Upper lobe of right lung (tissue), 1 donor: Measurements from ENCODE around the gene OLFM2. TPM values are rescaled to one million over a fixed set of nuclear protein-coding genes. Genes with fewer than 3 reads are reported as not detected.

Experiments
- ATAC-seq: fragments of 200-7000 bp; cut with Tn5 transposase; one replicate; pipeline ENCODE4 v1.9.1; 2020; ENCODE audit warnings: mild to moderate bottlenecking, moderate library complexity
- DNase-seq: peaks from one replicate; pipeline ENCODE4 v3.0.0-alpha.2; 2020
- H3K27ac ChIP-seq: fragments of 200-600 bp; one replicate; pipeline ENCODE4 v1.8.0; 2022
- H3K27me3 ChIP-seq: fragments of 200-600 bp; one replicate; pipeline ENCODE4 v1.8.0; 2022; ENCODE audit warnings: mild to moderate bottlenecking
- H3K36me3 ChIP-seq: fragments of 200-600 bp; one replicate; pipeline ENCODE4 v1.8.0; 2022
- H3K4me1 ChIP-seq: fragments of 200-600 bp; one replicate; pipeline ENCODE4 v1.8.0; 2022
- H3K4me3 ChIP-seq: fragments of 200-600 bp; one replicate; pipeline ENCODE4 v1.8.0; 2022; ENCODE audit warnings: mild to moderate bottlenecking
- H3K9me3 ChIP-seq: fragments of 200-600 bp; one replicate; pipeline ENCODE4 v1.8.0; 2022
- intact Hi-C: fragments of 100-400 bp; cut with DNase I; formaldehyde crosslinking; loops from one replicate; pipeline ENCODE4 v1.11.0; 2022
- total RNA-seq: library from RNA; stranded (reverse); fragmentation: NEBNext Ultra II Directional; extraction: Animal tissue kit (Norgen Biotek cat#: 25700); gene quantifications from one replicate; pipeline ENCODE4 v1.2.1, GENCODE V29; 2021
- TF ChIP-seq, protein P1 (sequence below): fragments of 200-600 bp; IDR thresholded peaks from one replicate; pipeline ENCODE4 v1.8.0; 2022; ENCODE audit warnings: antibody characterized with exemption
- donor health status: DM: no; HTN: yes; CAD: no; lungs with severe emphysema.

Gene OLFM2
- total RNA-seq, 1 donor from 2014 or later: 14.6 TPM

DNA sequence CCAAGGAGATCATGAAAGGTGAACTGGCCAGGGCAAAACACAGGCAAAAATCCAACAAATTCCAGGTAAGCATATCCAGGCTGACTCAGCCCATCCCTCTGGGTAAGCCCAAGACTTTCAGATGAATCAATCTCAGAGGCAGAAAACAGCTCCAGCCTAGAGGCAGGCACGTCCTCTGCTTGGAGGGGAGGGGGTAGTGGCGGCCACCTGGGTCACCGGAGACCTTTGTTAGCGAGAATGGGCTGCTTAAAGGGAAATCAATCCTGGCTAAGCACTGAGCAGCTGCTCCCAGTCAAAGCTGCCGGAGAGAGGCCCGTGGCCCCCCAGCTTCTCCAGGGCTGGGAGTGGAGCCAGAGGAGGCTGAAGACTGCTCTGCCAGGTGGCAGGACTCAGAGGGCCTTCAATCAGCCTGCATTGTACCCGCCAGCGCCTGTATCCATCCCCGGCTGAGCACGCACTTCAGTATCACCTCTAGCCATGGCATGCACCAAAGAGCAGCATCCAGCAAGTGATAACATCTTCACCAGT, 53.0 kb downstream of the OLFM2 start:
- ATAC-seq (no peak), DNase-seq (no peak)
- no peak overlapping the region for H3K27ac ChIP-seq
- no peaks in the 10 kb centered on the region for H3K4me1 ChIP-seq
- no peak overlapping the region for H3K4me3 ChIP-seq
- H3K36me3 ChIP-seq: no peaks in the 10 kb centered on the region
- intact Hi-C loops: no loop called here
- H3K9me3 ChIP-seq: no peaks in the 10 kb centered on the region
- TF ChIP-seq, protein P1, sequence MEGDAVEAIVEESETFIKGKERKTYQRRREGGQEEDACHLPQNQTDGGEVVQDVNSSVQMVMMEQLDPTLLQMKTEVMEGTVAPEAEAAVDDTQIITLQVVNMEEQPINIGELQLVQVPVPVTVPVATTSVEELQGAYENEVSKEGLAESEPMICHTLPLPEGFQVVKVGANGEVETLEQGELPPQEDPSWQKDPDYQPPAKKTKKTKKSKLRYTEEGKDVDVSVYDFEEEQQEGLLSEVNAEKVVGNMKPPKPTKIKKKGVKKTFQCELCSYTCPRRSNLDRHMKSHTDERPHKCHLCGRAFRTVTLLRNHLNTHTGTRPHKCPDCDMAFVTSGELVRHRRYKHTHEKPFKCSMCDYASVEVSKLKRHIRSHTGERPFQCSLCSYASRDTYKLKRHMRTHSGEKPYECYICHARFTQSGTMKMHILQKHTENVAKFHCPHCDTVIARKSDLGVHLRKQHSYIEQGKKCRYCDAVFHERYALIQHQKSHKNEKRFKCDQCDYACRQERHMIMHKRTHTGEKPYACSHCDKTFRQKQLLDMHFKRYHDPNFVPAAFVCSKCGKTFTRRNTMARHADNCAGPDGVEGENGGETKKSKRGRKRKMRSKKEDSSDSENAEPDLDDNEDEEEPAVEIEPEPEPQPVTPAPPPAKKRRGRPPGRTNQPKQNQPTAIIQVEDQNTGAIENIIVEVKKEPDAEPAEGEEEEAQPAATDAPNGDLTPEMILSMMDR: no peak
- no peaks in the 10 kb centered on the region for H3K27me3 ChIP-seq

DNA sequence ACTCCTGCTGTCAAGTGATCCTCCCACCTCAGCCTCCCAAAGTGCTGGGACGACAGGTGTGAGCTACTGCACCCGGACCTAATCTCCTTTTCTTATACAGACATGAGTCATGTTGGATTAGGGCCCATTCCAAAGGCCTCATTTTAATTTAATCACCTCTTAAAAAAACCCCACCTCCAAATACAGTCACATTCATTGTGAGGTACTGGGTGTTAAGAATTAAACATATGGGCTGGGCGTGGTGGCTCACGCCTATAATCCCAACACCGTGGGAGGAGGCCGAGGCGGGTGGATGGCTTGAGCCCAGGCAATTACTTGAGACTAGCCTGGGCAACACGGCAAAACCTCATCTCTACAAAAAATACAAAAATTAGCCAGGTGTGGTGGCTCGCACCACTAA, 54.6 kb downstream of the OLFM2 start:
- DNase-seq (no peak), ATAC-seq (no peak)

DNA sequence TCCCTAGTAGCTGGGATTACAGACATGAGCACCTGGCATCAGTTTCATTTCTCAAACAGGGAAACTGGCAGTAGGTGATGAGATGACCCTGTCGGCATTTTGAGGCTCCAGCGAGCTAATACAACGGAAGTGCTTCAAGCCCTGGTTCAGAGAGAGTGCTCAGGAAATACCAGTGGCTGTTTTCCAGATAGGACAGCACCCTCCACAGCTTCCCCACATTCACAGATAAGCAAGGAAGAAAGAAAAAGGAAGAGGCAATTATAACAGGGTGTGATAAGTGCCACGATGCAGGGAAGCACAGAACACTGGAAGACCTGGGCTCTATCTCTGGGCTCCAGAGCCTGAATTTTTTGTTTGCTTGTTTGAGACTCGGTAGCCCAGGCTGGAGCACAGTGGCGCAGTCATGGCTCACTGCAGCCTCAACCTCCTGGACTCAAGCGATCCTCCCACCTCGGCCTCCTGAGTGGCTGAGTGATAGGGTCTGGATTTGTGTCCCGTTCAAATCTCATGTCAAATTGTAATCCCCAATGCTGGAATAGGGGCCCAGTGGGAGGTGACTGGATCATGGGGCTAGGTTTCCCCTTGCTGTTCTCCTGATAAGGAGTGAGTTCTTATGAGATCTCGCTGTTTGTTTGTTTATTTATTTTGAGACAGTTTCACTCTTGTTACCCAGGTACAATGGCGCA, 57.7 kb downstream of the OLFM2 start:
- Histone ChIP-seq H3K9me3 (no peaks in the 10 kb centered on the region), H3K4me1 (no peaks in the 10 kb centered on the region), H3K4me3 (no peak overlapping the region), H3K27me3 (no peaks in the 10 kb centered on the region), H3K36me3 (no peaks in the 10 kb centered on the region), H3K27ac (no peak overlapping the region)
- intact Hi-C loops: no loop called here
- ATAC-seq (no peak), DNase-seq (no peak)
- TF ChIP-seq, protein P1: no peak

More for the DNA sequence above, 54.6 kb downstream of the OLFM2 start:
- Histone ChIP-seq H3K27ac (no peak overlapping the region), H3K4me3 (no peak overlapping the region), H3K9me3 (no peaks in the 10 kb centered on the region), H3K27me3 (no peaks in the 10 kb centered on the region), H3K4me1 (no peaks in the 10 kb centered on the region), H3K36me3 (no peaks in the 10 kb centered on the region)
- TF ChIP-seq, protein P1: no peak
- intact Hi-C loops: no loop called here

DNA sequence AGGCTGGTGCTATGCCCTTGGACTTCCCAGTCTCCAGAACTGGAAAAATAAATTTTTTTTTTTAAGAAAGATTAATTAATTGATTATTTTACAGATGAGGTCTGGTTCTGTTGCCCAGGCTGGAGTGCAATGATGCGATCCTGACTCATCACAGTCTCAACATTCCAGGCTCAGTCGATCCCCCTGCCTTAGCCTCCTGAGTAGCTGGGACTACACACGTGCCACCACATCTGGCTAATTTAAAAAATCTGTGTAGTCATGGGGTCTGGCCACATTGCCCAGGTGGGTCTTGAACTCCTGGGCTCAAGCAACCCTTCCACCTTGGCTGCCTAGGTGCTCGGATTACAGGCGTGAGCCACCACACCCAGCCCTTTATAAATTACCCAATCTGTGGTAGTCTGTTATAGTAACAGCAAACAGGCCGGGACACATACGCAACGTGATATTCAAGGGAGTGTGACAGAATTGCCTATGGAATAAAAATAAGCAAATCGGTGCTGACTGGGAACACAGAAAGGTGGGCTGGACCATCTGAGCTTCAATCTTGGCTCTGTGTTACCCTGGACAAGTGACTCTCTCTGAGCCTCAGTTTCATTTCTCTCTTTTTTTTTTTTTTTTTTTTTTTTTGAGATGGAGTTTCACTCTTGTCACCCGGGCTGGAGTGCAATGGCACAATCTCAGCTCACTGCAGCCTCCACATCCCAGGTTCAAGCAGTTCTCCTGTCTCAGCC, 58.4 kb downstream of the OLFM2 start:
- TF ChIP-seq, protein P1: no peak
- no peaks in the 10 kb centered on the region for H3K36me3 ChIP-seq
- H3K4me3 ChIP-seq: no peak overlapping the region
- H3K4me1 ChIP-seq: no peaks in the 10 kb centered on the region
- no peak overlapping the region for H3K27ac ChIP-seq
- intact Hi-C loops: no loop called here
- H3K9me3 ChIP-seq: no peaks in the 10 kb centered on the region
- DNase-seq (no peak), ATAC-seq (no peak)
- no peaks in the 10 kb centered on the region for H3K27me3 ChIP-seq

DNA sequence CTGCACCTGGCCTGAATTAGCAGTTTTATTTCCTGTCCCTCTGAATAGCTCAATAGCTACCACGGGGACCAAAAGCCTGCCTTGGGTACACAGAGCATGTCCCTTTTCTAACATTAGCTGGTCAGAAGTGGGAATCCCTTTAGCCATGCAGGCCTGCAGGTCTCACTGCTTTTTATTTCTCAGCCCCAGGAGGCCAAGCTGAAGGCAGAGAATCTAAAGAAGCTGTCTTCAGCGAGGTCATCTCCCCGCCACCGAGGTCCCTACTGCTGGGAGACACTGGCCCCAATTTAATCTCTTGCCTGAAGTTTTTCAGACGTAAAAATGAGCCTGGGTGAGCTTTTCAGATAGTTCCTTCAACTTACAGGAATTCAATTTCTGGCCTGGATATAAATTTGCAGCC, 60.5 kb downstream of the OLFM2 start:
- H3K4me1 ChIP-seq: no peaks in the 10 kb centered on the region
- intact Hi-C loops: no loop called here
- ATAC-seq: no peak
- DNase-seq: no peak
- H3K4me3 ChIP-seq: no peak overlapping the region
- no peaks in the 10 kb centered on the region for H3K9me3 ChIP-seq
- no peaks in the 10 kb centered on the region for H3K36me3 ChIP-seq
- no peaks in the 10 kb centered on the region for H3K27me3 ChIP-seq
- TF ChIP-seq, protein P1: no peak
- no peak overlapping the region for H3K27ac ChIP-seq
